ENCODE measurements around the gene ZNF497. TPM values are rescaled to one million over a fixed set of nuclear protein-coding genes. Genes with fewer than 3 reads are reported as not detected.

ZNF497 gene
- polyA plus RNA-seq, 1 experiment = 0.06 TPM

DNA sequence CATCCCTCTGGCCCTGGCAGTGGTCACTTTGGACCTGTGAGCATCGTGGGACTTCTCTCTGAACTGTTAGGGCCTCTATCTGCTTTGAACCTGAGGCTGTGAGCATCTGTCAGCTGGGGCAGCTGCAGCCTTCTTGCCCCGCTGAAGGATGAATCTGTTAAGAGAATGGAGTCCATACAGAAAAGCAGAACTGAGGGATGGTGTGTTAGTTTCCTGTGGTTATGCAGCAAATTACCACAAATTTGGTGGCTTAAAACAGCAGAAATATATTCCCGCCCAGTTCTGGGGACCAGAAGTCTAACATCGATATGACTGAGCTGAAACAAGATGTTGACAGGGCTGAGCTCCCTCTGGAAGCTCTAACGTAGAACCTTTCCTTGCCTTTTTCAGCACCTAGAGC lies 1.6 kb upstream of the ZNF497 start:
- POLR2A ChIA-PET = no interaction called here
- no peak overlapping the region for H3K4me3 ChIP-seq (ENCODE audit: low read depth, low read length)
- CTCF ChIA-PET = interaction anchor here (0.5 to 0.9 kb wide), 2 partner anchors 155 to 445 kb away, joined by 3 read pairs; partner anchors contain the start of gene ZBTB45
- DNase-seq (ENCODE audit: low read depth, low spot score) = no peak
- H3K27ac ChIP-seq (ENCODE audit: low read depth, low read length) = no peak overlapping the region
- peaks cover 22% of the 10 kb centered on the region; the same call in 1 of the 2 replicates for H3K9me3 ChIP-seq (ENCODE audit: control insufficient read depth, insufficient read depth, low read length)
- H3K27me3 ChIP-seq (ENCODE audit: control insufficient read depth, insufficient read depth, low read length) = peaks cover 2% of the 10 kb centered on the region
- TF ChIP-seq, protein P1, sequence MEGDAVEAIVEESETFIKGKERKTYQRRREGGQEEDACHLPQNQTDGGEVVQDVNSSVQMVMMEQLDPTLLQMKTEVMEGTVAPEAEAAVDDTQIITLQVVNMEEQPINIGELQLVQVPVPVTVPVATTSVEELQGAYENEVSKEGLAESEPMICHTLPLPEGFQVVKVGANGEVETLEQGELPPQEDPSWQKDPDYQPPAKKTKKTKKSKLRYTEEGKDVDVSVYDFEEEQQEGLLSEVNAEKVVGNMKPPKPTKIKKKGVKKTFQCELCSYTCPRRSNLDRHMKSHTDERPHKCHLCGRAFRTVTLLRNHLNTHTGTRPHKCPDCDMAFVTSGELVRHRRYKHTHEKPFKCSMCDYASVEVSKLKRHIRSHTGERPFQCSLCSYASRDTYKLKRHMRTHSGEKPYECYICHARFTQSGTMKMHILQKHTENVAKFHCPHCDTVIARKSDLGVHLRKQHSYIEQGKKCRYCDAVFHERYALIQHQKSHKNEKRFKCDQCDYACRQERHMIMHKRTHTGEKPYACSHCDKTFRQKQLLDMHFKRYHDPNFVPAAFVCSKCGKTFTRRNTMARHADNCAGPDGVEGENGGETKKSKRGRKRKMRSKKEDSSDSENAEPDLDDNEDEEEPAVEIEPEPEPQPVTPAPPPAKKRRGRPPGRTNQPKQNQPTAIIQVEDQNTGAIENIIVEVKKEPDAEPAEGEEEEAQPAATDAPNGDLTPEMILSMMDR (IDR thresholded peaks at IDR 0.05; ENCODE audit: low read depth, low read length) = no peak

DNA sequence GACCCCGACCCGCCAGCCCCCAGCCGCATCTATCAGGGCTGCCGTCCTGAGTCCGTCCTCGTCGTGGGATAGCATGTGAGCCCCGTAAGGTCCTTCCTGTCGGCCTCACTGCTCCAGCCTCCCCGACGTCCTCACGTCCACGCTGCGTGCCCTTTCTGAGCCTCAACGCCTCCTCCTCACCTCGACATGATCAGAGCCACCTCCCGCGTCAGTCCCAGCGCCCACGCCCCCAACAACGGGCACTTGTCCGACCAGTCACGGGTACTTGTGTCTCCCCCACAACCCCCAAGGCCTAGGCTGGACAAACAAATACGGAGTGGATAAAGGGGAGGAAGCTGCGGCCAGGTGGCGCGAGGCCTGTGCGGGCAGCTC lies 665 bp downstream of the ZNF497 start:
- no peak for DNase-seq (ENCODE audit: low read depth, low spot score)
- TF ChIP-seq, protein P1 (IDR thresholded peaks at IDR 0.05; ENCODE audit: low read depth, low read length) = 0 out of 2 replicates have a peak, but pooled peaks have one; percentile 24
- Histone ChIP-seq H3K27ac (ENCODE audit: low read depth, low read length) (peak overlapping the region; percentile 97), H3K4me3 (ENCODE audit: low read depth, low read length) (peak overlapping the region; percentile 77), H3K9me3 (ENCODE audit: control insufficient read depth, insufficient read depth, low read length) (peaks cover 7% of the 10 kb centered on the region; the same call in 1 of the 2 replicates), H3K27me3 (ENCODE audit: control insufficient read depth, insufficient read depth, low read length) (peaks cover 10% of the 10 kb centered on the region)
- CTCF ChIA-PET = no interaction called here
- POLR2A ChIA-PET = interaction anchor here (0.6 to 2.3 kb wide), 11 partner anchors 12 to 158 kb away, joined by 3 to 17 read pairs (median 6); partner anchors contain the start of genes ERVK3-1, ZBTB45, ZNF584 and ZNF837

- Histone ChIP-seq H3K4me3 (ENCODE audit: low read depth, low read length) (no peak overlapping the region), H3K27me3 (ENCODE audit: control insufficient read depth, insufficient read depth, low read length) (peaks cover 25% of the 10 kb centered on the region), H3K9me3 (ENCODE audit: control insufficient read depth, insufficient read depth, low read length) (peaks cover 19% of the 10 kb centered on the region; the same call in 1 of the 2 replicates), H3K27ac (ENCODE audit: low read depth, low read length) (no peak overlapping the region)
- ChIA-PET POLR2A (no interaction called here), CTCF (no interaction called here)
- DNase-seq (ENCODE audit: low read depth, low spot score) = no peak
- TF ChIP-seq, protein P1 (IDR thresholded peaks at IDR 0.05; ENCODE audit: low read depth, low read length) = no peak
Observed at GRCh38 chr19:58357481-58358145, 4.9 kb downstream of the ZNF497 start.

- TF ChIP-seq, protein P1 (IDR thresholded peaks at IDR 0.05; ENCODE audit: low read depth, low read length) = no peak
- Histone ChIP-seq H3K4me3 (ENCODE audit: low read depth, low read length) (peak overlapping the region; percentile 35; the same call in 1 of the 2 replicates), H3K27me3 (ENCODE audit: control insufficient read depth, insufficient read depth, low read length) (peaks cover 25% of the 10 kb centered on the region), H3K27ac (ENCODE audit: low read depth, low read length) (no peak overlapping the region), H3K9me3 (ENCODE audit: control insufficient read depth, insufficient read depth, low read length) (peaks cover 19% of the 10 kb centered on the region; the same call in 1 of the 2 replicates)
- CTCF ChIA-PET = no interaction called here
- DNase-seq (ENCODE audit: low read depth, low spot score) = no peak
- POLR2A ChIA-PET = interaction anchor here (1.2 to 1.6 kb wide), 2 partner anchors 10 to 198 kb away, joined by 3 to 7 read pairs; partner anchors contain the start of gene CHMP2A
Observed at GRCh38 chr19:58356766-58357480, 5.6 kb downstream of the ZNF497 start.

Measured in AG04450 (cell line).